Embryonic facial prominence (tissue), 1 donor: ENCODE results near the gene C1QTNF9.
"Not testable (repeated sequence)": the region's sequence is repeated elsewhere in the genome, so short reads cannot be mapped to it uniquely, and the experiment has no call there.

Experiments used
- DNase-seq: peaks from one replicate; pipeline ENCODE4 v3.0.0-alpha.2; 2016; ENCODE audit errors: extremely low spot score

C1QTNF9 gene

GRCh38 chr13:24362435-24362952 is 53.1 kb downstream of the C1QTNF9 start:
- DNase-seq: no peak

GRCh38 chr13:24365191-24365590 is 55.8 kb downstream of the C1QTNF9 start:
- DNase-seq: no peak

- DNase-seq: not testable (repeated sequence)
Observed at GRCh38 chr13:24366315-24366714, 56.9 kb downstream of the C1QTNF9 start.

- DNase-seq: not testable (repeated sequence)
Observed at GRCh38 chr13:24371273-24371672, 61.9 kb downstream of the C1QTNF9 start.
